ENCODE data around the gene GRIA1.

- TF ChIP-seq POLR2A (IDR thresholded peaks at IDR 0.05) (no peak), CTCF (IDR thresholded peaks at IDR 0.05) (no peak), POLR2AphosphoS5 (IDR thresholded peaks at IDR 0.05) (no peak), EP300 (IDR thresholded peaks at IDR 0.05) (no peak)
These were observed 4.8 kb upstream of the GRIA1 start for GRCh38 chr5:153485641-153486040.

All from gastroesophageal sphincter (tissue), 3 donors.